ENCODE results near the gene FLYWCH2.

FLYWCH2 gene

GRCh38 chr16:2879854-2880508, 3.0 kb upstream of the FLYWCH2 start:
- H3K4me1 Mint-ChIP-seq, result peaks cover 13% of the 10 kb centered on the region
- no peaks in the 10 kb centered on the region for H3K27me3 Mint-ChIP-seq
- no peak overlapping the region for H3K4me3 Mint-ChIP-seq
- DNase-seq (ENCODE audit: low spot score in 2 of 2) (no peak), ATAC-seq (replicated peaks; ENCODE audit: extremely low read depth, poor library complexity, severe bottlenecking) (no peak)
- no peaks in the 10 kb centered on the region for H3K9me3 Mint-ChIP-seq
- H3K27ac Mint-ChIP-seq (ENCODE audit: low read depth), result no peak overlapping the region
- H3K36me3 Mint-ChIP-seq (ENCODE audit: insufficient read depth), result peaks cover 8% of the 10 kb centered on the region

- DNase-seq (ENCODE audit: low spot score in 2 of 2), result no peak
- H3K27ac Mint-ChIP-seq (ENCODE audit: low read depth), result peak overlapping the region; percentile 93
- H3K9me3 Mint-ChIP-seq, result no peaks in the 10 kb centered on the region
- peaks cover 13% of the 10 kb centered on the region for H3K4me1 Mint-ChIP-seq
- no peak for ATAC-seq (replicated peaks; ENCODE audit: extremely low read depth, poor library complexity, severe bottlenecking)
- no peaks in the 10 kb centered on the region for H3K27me3 Mint-ChIP-seq
- peak overlapping the region; percentile 90 for H3K4me3 Mint-ChIP-seq
- peaks cover 8% of the 10 kb centered on the region for H3K36me3 Mint-ChIP-seq (ENCODE audit: insufficient read depth)
Measured at GRCh38 chr16:2881783-2882649, 999 bp upstream of the FLYWCH2 start.

GRCh38 chr16:2883458-2883908, 468 bp downstream of the FLYWCH2 start:
- Mint-ChIP-seq H3K4me1 (peaks cover 13% of the 10 kb centered on the region), H3K9me3 (no peaks in the 10 kb centered on the region), H3K27me3 (no peaks in the 10 kb centered on the region), H3K4me3 (peak overlapping the region; percentile 90), H3K36me3 (ENCODE audit: insufficient read depth) (peaks cover 8% of the 10 kb centered on the region), H3K27ac (ENCODE audit: low read depth) (peak overlapping the region; percentile 93)
- DNase-seq (ENCODE audit: low spot score in 2 of 2) (no peak), ATAC-seq (replicated peaks; ENCODE audit: extremely low read depth, poor library complexity, severe bottlenecking) (no peak)

GRCh38 chr16:2884041-2884451, 1.0 kb downstream of the FLYWCH2 start:
- peaks cover 13% of the 10 kb centered on the region for H3K4me1 Mint-ChIP-seq
- DNase-seq (ENCODE audit: low spot score in 2 of 2), result no peak

GRCh38 chr16:2894231-2894630, 11.2 kb downstream of the FLYWCH2 start:
- DNase-seq (ENCODE audit: low spot score in 2 of 2) (no peak), ATAC-seq (replicated peaks; ENCODE audit: extremely low read depth, poor library complexity, severe bottlenecking) (no peak)
- no peak overlapping the region for H3K27ac Mint-ChIP-seq (ENCODE audit: low read depth)
- no peaks in the 10 kb centered on the region for H3K36me3 Mint-ChIP-seq (ENCODE audit: insufficient read depth)
- H3K4me3 Mint-ChIP-seq, result no peak overlapping the region
- H3K4me1 Mint-ChIP-seq, result no peaks in the 10 kb centered on the region
- H3K9me3 Mint-ChIP-seq, result no peaks in the 10 kb centered on the region
- no peaks in the 10 kb centered on the region for H3K27me3 Mint-ChIP-seq

More at GRCh38 chr16:2884041-2884451, 1.0 kb downstream of the FLYWCH2 start:
- Mint-ChIP-seq H3K27ac (ENCODE audit: low read depth) (peak overlapping the region; percentile 93), H3K27me3 (no peaks in the 10 kb centered on the region), H3K9me3 (no peaks in the 10 kb centered on the region), H3K4me3 (peak overlapping the region; percentile 90), H3K36me3 (ENCODE audit: insufficient read depth) (peaks cover 8% of the 10 kb centered on the region)
- no peak for ATAC-seq (replicated peaks; ENCODE audit: extremely low read depth, poor library complexity, severe bottlenecking)

- no peaks in the 10 kb centered on the region for H3K27me3 Mint-ChIP-seq
Measured at GRCh38 chr16:2895813-2896212, 12.8 kb downstream of the FLYWCH2 start.

GRCh38 chr16:2896480-2897010, 13.5 kb downstream of the FLYWCH2 start:
- Mint-ChIP-seq H3K27me3 (no peaks in the 10 kb centered on the region), H3K4me3 (no peak overlapping the region), H3K36me3 (ENCODE audit: insufficient read depth) (no peaks in the 10 kb centered on the region), H3K9me3 (no peaks in the 10 kb centered on the region), H3K27ac (ENCODE audit: low read depth) (no peak overlapping the region), H3K4me1 (no peaks in the 10 kb centered on the region)
- DNase-seq (ENCODE audit: low spot score in 2 of 2), result no peak
- no peak for ATAC-seq (replicated peaks; ENCODE audit: extremely low read depth, poor library complexity, severe bottlenecking)

More at GRCh38 chr16:2895813-2896212, 12.8 kb downstream of the FLYWCH2 start:
- Mint-ChIP-seq H3K4me1 (no peaks in the 10 kb centered on the region), H3K36me3 (ENCODE audit: insufficient read depth) (no peaks in the 10 kb centered on the region), H3K4me3 (no peak overlapping the region), H3K27ac (ENCODE audit: low read depth) (no peak overlapping the region), H3K9me3 (no peaks in the 10 kb centered on the region)
- DNase-seq (ENCODE audit: low spot score in 2 of 2) (no peak), ATAC-seq (replicated peaks; ENCODE audit: extremely low read depth, poor library complexity, severe bottlenecking) (no peak)

GRCh38 chr16:2897110-2897509, 14.1 kb downstream of the FLYWCH2 start:
- Mint-ChIP-seq H3K9me3 (no peaks in the 10 kb centered on the region), H3K36me3 (ENCODE audit: insufficient read depth) (no peaks in the 10 kb centered on the region), H3K4me3 (no peak overlapping the region), H3K27me3 (no peaks in the 10 kb centered on the region), H3K27ac (ENCODE audit: low read depth) (no peak overlapping the region), H3K4me1 (no peaks in the 10 kb centered on the region)
- no peak for ATAC-seq (replicated peaks; ENCODE audit: extremely low read depth, poor library complexity, severe bottlenecking)
- no peak for DNase-seq (ENCODE audit: low spot score in 2 of 2)

GRCh38 chr16:2898831-2899563, 16.0 kb downstream of the FLYWCH2 start:
- Mint-ChIP-seq H3K27ac (ENCODE audit: low read depth) (no peak overlapping the region), H3K4me1 (peaks cover 4% of the 10 kb centered on the region), H3K4me3 (no peak overlapping the region), H3K27me3 (no peaks in the 10 kb centered on the region), H3K9me3 (no peaks in the 10 kb centered on the region), H3K36me3 (ENCODE audit: insufficient read depth) (no peaks in the 10 kb centered on the region)
- ATAC-seq (replicated peaks; ENCODE audit: extremely low read depth, poor library complexity, severe bottlenecking), result no peak
- no peak for DNase-seq (ENCODE audit: low spot score in 2 of 2)

- H3K9me3 Mint-ChIP-seq, result no peaks in the 10 kb centered on the region
- H3K36me3 Mint-ChIP-seq (ENCODE audit: insufficient read depth), result no peaks in the 10 kb centered on the region
- H3K4me3 Mint-ChIP-seq, result no peak overlapping the region
- ATAC-seq (replicated peaks; ENCODE audit: extremely low read depth, poor library complexity, severe bottlenecking) (no peak), DNase-seq (ENCODE audit: low spot score in 2 of 2) (no peak)
- H3K4me1 Mint-ChIP-seq, result peaks cover 9% of the 10 kb centered on the region
- no peak overlapping the region for H3K27ac Mint-ChIP-seq (ENCODE audit: low read depth)
- no peaks in the 10 kb centered on the region for H3K27me3 Mint-ChIP-seq
Measured at GRCh38 chr16:2899564-2900072, 16.6 kb downstream of the FLYWCH2 start.

GRCh38 chr16:2900526-2901075, 17.6 kb downstream of the FLYWCH2 start:
- no peak for DNase-seq (ENCODE audit: low spot score in 2 of 2)
- Mint-ChIP-seq H3K27me3 (no peaks in the 10 kb centered on the region), H3K27ac (ENCODE audit: low read depth) (no peak overlapping the region), H3K4me1 (peaks cover 14% of the 10 kb centered on the region), H3K9me3 (no peaks in the 10 kb centered on the region), H3K36me3 (ENCODE audit: insufficient read depth) (no peaks in the 10 kb centered on the region), H3K4me3 (no peak overlapping the region)
- no peak for ATAC-seq (replicated peaks; ENCODE audit: extremely low read depth, poor library complexity, severe bottlenecking)
